ENCODE data around the gene LSM10. TPM values are rescaled to one million over a fixed set of nuclear protein-coding genes. Genes with fewer than 3 reads are reported as not detected.

LSM10 gene
- total and polyA plus RNA-seq, 9 donors, result 20.0 to 49.3 (median 37.8) TPM

- Histone ChIP-seq H3K27ac (no peak overlapping the region), H3K27me3 (no peaks in the 10 kb centered on the region), H3K4me1 (ENCODE audit: insufficient read depth) (no peaks in the 10 kb centered on the region), H3K36me3 (no peaks in the 10 kb centered on the region), H3K9me3 (no peaks in the 10 kb centered on the region), H3K4me3 (no peak overlapping the region)
- intact Hi-C loops (cut with DNase I), result no loop called here
- DNase-seq, result no peak
- WGBS, 3 donors, result 11 to 24% (median 20%) methylated on average over 1 of the region's 1 CpG
- TF ChIP-seq POLR2A (IDR thresholded peaks at IDR 0.05) (no peak), EP300 (IDR thresholded peaks at IDR 0.05) (no peak)
- TF ChIP-seq, protein P1, sequence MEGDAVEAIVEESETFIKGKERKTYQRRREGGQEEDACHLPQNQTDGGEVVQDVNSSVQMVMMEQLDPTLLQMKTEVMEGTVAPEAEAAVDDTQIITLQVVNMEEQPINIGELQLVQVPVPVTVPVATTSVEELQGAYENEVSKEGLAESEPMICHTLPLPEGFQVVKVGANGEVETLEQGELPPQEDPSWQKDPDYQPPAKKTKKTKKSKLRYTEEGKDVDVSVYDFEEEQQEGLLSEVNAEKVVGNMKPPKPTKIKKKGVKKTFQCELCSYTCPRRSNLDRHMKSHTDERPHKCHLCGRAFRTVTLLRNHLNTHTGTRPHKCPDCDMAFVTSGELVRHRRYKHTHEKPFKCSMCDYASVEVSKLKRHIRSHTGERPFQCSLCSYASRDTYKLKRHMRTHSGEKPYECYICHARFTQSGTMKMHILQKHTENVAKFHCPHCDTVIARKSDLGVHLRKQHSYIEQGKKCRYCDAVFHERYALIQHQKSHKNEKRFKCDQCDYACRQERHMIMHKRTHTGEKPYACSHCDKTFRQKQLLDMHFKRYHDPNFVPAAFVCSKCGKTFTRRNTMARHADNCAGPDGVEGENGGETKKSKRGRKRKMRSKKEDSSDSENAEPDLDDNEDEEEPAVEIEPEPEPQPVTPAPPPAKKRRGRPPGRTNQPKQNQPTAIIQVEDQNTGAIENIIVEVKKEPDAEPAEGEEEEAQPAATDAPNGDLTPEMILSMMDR (IDR thresholded peaks at IDR 0.05), result no peak
Measured at GRCh38 chr1:36436821-36437220, 39.1 kb upstream of the LSM10 start.

DNA sequence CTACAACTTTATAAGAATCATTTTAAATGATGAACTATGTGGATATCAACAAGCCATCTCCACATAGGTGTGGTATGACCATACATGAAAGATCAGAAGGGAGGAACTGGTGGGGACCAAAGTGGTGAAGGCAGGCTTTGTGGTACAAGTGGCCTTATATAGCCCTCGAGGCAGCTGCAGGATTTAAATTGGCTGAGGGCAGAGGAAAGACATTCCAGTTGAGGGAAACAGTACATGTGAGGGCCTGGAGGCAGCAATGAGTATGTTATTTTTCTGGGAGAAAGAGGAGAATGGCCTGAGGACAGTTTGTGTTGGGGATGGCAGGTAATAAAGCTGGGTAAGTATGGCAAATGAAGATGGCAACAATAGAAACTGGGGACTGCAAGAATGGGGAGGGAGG, 35.4 kb upstream of the LSM10 start:
- intact Hi-C loops (cut with DNase I), result no loop called here

GRCh38 chr1:36432616-36433015, 34.9 kb upstream of the LSM10 start:
- H3K36me3 ChIP-seq, result no peaks in the 10 kb centered on the region
- 77 to 86% (median 81%) methylated on average over 4 of the region's 4 CpGs for WGBS, 3 donors
- H3K27ac ChIP-seq, result no peak overlapping the region
- H3K4me3 ChIP-seq, result no peak overlapping the region
- DNase-seq, result no peak
- H3K27me3 ChIP-seq, result no peaks in the 10 kb centered on the region
- intact Hi-C loops (cut with DNase I), result no loop called here
- no peak for TF ChIP-seq POLR2A (IDR thresholded peaks at IDR 0.05)
- TF ChIP-seq EP300 (IDR thresholded peaks at IDR 0.05), result no peak
- TF ChIP-seq, protein P1 (IDR thresholded peaks at IDR 0.05), result no peak
- no peaks in the 10 kb centered on the region for H3K4me1 ChIP-seq (ENCODE audit: insufficient read depth)
- no peaks in the 10 kb centered on the region for H3K9me3 ChIP-seq

More for the DNA sequence above, 35.4 kb upstream of the LSM10 start:
- Histone ChIP-seq H3K27ac (no peak overlapping the region), H3K27me3 (no peaks in the 10 kb centered on the region), H3K4me1 (ENCODE audit: insufficient read depth) (no peaks in the 10 kb centered on the region), H3K4me3 (no peak overlapping the region), H3K36me3 (no peaks in the 10 kb centered on the region), H3K9me3 (no peaks in the 10 kb centered on the region)
- 50 to 57% (median 53%) methylated on average over 1 of the region's 1 CpG for WGBS, 3 donors
- TF ChIP-seq POLR2A (IDR thresholded peaks at IDR 0.05) (no peak), EP300 (IDR thresholded peaks at IDR 0.05) (no peak)
- TF ChIP-seq, protein P1 (IDR thresholded peaks at IDR 0.05), result no peak
- DNase-seq, result no peak

GRCh38 chr1:36425791-36426190, 28.1 kb upstream of the LSM10 start:
- no peaks in the 10 kb centered on the region for H3K9me3 ChIP-seq
- 74 to 81% (median 78%) methylated on average over 4 of the region's 4 CpGs for WGBS, 3 donors
- H3K4me1 ChIP-seq (ENCODE audit: insufficient read depth), result no peaks in the 10 kb centered on the region
- H3K27ac ChIP-seq, result no peak overlapping the region
- no peak for DNase-seq
- H3K36me3 ChIP-seq, result no peaks in the 10 kb centered on the region
- intact Hi-C loops (cut with DNase I), result loop anchor here in 2 of 4 donors (10.0 kb wide), 2 partner anchors 271 to 321 kb away; partner anchors contain the start of gene MAP7D1 (in 1 of the 2)
- no peak overlapping the region for H3K4me3 ChIP-seq
- H3K27me3 ChIP-seq, result no peaks in the 10 kb centered on the region
- TF ChIP-seq EP300 (IDR thresholded peaks at IDR 0.05), result no peak
- TF ChIP-seq POLR2A (IDR thresholded peaks at IDR 0.05), result no peak
- TF ChIP-seq, protein P1 (IDR thresholded peaks at IDR 0.05), result no peak
